GM19463 (cell line): ENCODE results near the gene MCIDAS.
A peak's percentile ranks its signal among the peaks of the same experiment; 100 is the strongest.

Source experiments
- ATAC-seq: cut with Tn5 transposase; IDR thresholded peaks from one replicate; pipeline ENCODE4 v1.9.1; 2021; ENCODE audit warnings: mild to moderate bottlenecking, moderate library complexity; ENCODE audit not compliant: unreplicated experiment

MCIDAS gene

DNA sequence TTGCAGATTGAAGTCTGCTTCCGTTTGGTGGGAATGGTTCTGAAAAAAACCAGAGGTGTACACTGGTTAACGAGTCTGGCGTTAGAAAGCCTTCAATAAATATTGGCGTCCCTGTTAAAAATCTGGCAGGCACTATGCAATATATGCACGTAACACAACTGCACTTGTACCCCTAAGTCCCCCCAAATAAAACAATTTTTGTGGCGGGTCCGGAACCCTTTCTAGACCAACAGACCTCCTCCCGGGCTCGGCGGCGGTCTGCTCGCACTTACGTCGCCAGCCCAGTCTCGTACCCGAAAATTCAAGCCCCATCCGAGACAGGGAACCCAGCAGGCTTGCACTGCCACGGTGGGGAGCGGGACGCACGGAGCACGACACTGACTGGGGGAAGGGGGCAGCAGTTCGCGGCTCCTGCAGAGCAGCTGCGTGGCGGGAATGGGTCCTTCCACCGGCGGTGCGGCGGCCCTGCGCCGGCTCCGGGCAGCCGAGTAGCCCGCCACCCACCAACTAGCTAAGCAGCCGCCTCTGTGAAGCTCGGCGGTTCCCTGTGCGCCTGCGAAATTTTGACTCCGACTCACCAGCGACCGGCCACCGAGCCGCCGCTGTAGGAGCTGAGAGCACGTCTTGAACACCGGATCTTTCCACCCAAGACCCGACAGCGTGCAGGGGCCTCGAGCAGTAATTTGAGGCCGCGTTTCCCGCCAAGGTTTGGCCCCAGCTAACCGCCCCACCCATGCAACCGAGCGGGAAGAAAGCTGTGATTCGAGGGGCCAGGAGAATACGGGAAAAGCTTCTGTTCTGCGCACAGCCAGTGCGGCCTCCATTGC, 3.9 kb downstream of the MCIDAS start:
- no peak for ATAC-seq

DNA sequence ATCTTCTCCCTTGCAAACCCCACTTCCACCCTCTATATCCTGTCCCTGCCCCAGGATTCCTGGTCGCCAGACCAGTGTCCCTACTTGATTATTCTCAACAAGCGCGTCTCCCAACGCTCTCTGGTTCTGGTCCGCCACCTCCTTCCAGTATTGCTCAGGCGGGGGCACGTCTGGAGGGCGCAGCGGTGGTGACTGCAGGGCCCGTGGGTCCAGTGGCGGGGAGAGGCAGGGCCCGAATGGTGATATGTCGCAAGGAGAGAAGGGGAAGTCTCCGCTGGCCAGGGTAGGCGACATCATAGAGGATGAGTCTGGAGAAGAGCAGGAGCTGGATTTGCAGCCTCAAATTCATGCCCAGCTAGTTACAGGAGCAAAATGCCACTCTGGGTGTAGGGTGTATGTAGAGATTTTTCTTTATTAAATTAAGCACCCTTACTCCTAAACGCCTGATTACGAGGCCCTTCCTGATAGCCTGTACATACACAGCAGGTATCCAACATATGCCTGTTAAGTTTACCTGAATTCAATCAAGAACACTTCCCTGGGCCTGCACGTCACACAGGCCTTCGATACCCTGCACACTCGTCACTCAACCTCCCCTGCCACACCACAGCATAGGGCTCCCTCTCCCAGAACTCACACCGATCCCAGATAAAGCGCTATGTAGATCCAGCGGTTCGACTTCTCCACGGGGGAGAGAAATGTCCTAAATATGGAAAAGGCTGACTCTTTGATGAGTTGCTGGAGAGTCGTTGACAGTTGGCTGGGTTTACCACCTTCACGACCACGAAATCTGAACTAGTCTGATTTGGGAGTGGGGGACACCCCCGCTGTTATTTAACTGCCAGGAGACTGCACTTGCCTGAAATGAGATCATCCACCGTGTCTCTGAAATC, 4.8 kb downstream of the MCIDAS start:
- no peak for ATAC-seq

DNA sequence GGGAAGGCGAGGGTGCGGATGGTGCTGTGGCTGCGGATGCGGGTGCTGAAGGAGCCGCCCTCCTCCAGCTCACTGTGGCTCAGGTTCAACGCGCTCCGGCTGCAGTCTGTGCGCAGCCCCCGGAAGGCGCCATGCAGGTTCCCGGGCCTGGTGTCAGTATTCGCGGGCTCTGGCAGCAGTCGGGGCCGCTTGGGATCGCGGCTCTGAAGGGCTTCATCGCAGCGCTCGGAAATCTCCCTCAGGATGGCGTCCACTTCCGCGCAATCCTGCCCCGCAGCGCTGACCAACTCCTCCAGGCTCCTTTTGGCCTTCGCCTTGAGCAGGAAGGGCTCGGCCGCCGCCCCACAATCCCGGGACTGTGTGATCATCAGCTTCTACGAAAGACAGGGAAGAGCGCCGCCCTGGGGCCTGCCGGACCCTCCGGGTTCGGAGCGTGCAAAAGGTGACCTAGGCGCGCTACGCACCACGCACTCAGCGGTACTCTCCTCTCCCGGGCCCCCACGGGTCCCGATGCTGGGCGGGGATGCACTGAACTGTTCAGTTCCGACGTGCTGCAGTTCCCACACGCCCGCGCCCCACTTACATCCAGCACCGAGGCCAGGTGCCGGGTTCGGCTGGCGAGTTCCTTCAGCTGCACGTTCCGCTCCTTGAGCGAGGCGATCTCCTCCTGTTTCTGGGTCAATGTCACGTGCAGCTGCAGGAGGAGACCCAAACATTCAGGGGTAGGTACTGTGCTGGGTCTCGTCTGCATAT, 6.5 kb downstream of the MCIDAS start:
- ATAC-seq = no peak

DNA sequence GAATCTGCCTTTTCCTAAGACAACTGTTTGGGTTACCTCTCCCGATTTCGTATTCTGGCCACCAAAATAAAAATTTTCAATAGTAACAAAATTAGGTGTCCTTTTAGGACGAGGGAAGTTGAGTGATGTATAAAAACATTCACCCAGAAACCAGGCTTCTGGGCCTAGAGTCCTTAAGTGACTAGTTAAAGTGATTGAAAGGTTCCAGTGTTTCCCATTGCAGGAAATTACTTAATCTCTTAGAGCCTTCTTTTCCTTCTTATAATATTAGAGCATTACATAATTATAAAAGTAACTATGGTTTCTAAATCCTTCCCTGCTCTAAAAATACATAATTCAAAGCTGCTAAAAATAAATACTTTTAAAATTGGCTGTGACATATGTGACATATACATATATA, 7.3 kb downstream of the MCIDAS start:
- no peak for ATAC-seq

DNA sequence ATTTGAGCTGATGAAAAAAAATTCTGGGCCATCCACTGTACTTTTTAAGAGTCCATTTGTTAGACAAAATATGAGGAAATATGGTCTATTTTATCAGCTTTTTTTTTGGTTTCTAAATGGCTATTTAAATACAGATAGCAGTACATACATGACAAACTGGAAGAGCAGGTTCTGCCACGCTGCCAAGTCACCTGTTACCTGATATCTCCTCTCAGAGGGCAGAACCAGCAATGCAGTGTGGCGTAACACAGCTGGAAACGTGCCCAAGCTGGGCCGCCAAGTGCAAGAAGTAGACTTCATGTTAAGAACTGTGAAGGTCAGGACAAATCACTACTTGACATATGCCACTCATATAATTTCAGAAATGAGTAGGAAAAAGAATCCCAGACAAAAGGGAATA, 8.1 kb downstream of the MCIDAS start:
- ATAC-seq = no peak

DNA sequence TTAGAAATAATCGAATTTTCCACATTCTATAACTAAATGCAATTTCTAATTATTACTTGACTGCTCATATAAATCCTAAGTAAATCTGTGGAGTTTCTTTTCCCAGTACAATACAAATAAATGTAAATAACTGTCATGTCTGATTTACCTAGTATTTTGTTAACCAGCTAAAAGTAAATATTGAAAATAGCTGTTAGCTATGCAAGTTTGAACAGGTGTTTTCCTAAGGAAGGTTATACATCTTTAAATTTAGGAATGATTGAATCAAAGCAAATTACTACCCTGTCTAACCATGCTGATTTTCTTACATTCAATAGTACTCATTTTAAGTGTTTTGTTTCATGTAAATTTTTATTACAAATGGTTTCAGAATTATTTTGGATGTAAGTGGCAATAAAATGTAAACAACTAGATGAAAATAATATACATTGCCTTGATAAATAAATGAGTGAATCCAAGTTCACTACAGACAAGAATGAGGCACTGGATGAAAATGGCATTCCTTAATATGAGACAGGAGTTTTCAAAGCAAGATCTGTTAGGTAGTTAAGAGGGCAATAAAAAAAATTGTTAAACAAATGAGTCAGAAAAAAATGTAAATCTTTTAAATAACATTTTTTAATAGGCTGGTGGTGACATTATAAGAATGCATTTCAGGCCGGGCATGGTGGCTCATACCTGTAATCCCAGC, 15.8 kb downstream of the MCIDAS start:
- ATAC-seq = no peak

DNA sequence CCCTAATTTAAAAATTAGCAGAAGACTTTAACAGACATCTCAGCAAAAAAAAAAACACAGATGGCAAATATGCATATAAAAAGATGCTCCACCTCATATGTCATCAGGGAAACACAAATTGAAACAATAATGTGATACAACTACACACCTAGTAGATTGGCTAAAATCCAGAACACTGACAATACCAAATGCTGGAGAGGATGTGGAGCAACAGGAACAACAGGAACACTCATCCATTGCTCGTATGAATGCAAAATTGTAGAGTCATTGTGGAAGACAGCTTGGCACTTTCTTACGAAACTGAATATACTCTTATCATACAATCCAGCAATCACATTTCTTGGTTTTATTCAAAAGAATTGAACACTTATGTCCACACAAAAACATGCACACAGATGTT, 22.1 kb downstream of the MCIDAS start:
- ATAC-seq = no peak

DNA sequence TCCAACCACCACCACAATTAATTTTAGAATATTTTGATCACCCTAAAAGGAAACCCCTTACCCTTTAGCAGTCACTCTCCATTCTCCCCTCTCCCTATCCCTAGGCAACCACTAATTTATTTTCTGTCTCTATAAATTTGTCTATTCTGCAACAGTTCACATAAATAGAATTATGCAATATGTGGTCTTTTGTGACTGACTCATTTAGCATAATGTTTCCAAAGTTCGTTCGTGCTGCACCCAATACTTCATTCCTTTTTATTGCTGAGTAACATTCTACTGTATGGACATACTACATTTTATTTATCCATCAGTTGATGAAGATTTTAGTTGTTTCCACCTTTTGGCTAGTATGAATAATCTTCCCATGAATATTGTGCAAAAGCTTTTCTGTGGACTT, 36.0 kb downstream of the MCIDAS start:
- no peak for ATAC-seq

DNA sequence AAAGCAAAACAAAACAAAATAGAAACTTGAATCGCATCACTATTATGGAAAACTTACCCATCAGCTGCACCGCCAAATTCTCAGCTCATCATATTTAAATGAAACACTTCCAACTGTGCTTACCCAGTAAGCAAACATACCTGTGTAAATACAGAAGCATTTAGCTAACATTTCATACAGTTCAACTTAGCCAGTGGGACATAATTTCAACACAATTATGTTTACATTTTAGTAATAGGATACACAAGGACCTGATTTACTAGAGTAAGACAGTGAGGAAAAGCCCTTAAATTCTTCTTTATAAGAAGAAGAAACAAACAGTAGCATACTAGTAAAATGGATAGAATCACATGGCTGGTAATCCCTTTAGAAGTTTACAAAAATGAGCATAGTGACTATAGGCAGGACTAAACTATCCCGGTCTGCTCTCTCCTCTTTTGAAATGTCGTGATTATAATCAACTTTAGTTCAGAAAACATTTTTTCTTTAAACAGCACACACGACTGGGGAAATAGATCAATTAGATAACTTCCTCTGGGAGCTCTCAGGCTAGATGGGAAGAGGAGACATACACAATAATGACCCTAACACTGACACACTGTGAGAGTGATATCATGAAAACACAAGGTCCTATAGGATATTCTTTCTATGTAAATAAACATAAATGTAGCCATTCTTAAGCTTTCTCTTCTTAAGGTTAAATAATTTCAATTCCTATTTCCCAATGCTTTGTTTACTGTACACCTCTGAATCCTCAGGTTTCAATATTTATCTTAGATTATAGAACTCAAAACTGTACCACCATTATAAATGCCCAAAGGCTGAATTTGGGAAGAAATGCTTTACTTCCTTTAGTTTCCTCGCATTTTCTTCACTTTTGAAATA, 38.2 kb downstream of the MCIDAS start:
- ATAC-seq = no peak

DNA sequence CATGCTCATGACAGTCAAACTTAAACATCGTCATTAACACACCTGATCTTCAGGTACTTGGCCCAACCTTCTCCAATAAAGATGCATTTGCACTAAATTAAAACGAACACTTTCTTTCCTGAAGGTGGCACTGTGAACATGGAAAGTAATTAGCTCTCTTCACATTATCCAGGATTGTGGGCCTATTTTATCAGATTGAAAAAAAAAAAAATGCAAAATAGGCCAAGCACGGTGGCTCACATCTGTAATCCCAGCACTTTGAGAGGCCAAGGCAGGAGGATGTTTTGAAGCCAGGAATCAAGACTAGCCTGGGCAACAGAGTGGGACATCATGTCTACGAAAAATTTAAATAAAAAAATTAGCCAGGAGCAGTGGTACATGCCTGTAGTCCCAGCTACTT, 39.7 kb downstream of the MCIDAS start:
- no peak for ATAC-seq

DNA sequence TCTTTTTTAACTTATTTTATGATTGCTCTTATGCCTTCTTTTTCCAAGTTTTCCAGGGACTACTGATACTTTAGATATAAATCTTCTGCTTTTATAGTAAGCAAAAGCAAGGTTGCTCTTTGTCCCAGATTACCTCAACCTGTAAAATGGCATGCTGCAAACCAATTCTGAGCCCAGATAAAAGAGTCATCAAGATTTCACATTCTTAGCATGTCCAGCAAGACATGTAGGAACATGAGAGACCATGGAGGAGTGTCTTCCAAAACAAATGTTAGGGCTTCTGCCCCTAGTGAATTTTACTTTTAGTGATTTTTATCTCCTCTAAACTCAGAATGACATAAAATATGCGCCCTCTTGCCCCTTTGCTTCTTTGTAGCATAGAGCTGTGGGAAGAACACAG, 47.1 kb downstream of the MCIDAS start:
- ATAC-seq = no peak

DNA sequence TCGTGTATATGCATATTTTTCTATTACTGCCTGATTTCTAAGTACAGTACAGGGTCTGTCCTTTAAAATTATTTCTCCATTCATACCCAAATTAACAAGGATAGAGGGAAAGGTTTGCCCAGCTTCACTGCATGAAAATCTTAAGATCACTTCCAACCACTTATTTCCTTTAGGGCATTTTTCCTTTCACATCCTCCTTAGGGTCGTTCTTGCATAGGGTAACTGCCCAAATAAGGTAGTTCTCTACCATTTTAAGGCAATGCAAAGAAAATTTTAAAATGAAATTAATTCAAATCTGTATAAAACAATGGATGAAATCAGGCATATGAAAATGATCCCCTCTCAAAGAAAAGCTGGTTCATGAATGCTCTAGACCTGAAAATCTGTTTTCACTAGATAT, 50.0 kb downstream of the MCIDAS start:
- no peak for ATAC-seq

DNA sequence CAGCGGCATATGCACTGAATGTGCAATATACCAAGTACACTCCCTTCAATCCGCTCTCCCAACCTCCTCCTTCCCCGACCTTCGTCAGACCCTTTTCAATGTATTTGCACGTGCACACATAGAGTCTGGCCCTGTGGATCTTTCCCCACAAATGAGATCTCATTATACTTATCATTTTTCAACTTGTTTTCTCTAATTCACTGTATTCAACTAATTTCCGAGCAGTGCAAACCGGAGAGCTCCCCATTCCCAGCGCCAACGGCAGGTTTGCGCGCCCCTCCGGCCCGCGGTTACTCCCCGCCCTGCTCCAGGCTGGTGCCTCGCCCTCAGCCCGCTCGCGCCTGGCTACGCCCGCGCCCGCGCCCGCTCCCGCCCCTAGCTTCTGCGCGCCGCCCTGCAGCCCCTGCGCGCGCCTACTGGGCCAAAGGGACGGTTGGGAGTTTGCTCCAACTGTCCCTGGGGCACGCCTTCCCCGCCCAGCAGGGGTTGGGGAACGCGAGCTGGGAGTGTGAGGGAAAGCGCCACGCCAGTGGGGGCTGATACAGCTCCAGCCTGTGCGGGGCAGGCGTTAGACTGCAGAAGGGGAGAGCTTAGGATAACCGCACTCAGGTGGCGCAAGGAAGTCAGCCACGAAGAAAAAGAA, 50.8 kb downstream of the MCIDAS start:
- ATAC-seq = no peak

DNA sequence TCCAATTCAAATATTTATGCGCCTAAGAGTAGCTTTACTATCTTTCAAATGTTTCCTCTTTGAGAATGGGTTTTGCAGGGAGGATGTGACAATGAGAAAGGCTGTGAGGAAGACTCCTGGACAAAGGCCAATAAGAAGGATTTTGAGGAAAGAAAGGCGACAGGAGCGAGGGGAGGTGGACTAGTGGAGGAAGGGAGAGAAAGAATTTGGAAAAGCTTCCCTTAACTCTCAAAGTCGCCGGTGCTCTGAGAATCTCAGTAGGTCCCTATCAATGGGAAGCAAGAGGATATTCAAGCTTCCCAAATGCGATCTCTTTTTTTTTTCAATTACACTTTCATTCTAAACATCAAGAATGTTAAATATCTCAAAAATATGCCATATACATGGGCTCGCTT, 51.3 kb downstream of the MCIDAS start:
- ATAC-seq = no peak

DNA sequence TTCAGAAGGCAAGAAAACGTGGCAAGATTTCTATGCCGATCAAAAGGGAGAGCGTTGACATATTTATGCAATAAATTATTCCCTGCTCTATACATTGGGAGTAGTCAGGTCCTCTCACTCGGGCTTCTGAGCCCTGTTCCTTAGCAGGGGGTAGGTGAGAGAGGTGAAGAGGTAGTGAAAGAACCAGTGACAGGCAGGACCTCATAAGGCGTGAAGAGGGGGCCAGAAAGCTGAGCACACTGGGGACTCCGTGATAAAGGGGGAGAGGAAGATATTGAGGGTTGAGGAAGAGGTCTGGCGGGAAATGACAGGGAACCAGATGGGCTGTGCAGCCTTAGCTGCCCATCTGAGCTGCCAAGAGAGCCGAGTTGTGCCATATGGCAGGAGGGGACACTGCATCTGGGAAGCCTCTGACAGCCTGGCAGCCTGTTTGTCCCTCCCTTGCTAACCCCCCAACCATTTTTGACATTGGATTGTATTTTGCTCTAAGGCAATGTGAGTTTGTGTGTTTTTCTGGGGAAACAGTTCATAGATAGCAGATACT, 53.4 kb downstream of the MCIDAS start:
- ATAC-seq = peak; percentile 5

DNA sequence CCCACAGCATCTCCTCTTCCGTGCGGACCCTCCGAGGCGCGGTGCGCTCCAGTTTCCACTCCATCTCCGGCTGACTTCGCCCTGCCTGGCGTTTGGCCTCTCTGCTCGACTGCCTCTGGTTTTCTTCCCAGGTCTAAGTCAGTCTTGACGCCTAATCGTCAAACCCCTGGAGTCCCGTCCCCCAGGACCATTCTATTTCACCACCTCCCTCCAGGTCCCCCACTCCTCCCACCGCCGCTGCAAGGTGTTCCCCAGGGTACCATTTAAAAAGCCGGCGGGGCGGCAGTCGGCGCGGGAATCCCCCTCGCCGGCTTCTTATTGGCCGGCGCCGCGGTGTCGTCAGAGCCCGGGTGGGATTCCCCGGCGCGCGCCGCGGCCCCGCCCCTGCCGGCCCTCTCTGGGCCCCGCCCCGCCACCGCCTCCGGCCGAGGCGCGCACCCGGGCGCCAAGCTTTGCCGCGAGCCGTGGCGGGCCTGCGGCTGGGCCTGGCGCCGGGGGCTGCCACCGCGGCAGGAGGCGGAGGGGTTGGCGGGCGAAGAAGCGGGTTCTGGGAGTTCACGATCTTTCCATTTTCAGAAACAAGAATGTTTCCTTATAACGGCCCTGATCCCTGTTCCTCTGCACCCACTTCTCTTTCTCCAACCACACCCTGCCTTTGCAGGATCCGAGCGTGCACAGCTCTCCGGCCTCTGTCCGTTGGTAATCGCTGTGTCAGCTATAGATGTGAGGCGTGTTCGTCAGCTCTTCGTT, 54.0 kb downstream of the MCIDAS start, which contains the start of gene CDC20B:
CDC20B (minus strand) TSS at position 241 of the 750 bp plus-strand sequence; CDS start at position 64, 177 bp downstream.
- peak; percentile 94 for ATAC-seq

DNA sequence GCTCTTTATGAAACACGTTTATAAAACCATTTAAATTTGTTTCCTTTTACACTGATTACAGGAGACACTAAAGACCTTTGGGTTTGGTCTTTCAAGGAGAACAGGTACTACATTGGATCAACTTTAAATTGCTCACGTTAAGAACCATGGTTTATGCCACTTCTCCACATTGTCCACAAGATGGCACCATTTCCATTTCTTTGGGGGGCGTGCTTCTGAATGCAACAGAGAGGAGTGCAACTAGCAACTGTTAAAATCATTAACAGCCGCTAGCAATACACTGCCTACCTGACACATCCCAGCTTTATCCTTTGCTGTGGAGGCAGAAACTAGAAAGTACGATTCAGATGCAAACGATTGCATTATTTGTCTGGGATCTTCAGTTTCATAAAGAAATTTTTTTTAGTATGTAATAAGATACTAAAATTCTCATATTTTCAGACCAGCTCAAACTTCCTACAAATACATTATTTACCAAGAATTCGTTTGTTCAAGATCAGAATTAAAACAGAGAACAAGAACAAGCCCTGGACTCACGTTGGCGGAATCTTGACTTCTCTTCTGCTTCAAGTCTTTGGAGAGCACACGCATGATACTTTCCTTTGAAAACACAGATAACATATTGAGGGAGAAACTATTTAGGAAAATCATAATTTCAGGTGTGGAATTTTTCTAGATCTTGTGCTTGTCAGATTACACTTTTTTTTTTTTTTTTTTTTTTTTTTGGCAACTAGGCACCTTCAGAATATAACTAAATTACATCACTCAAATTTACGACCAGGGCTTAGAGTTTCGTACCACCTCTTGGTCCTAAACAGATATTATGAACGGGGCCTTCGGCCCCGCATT, 54.8 kb downstream of the MCIDAS start:
- ATAC-seq = peak; percentile 46
